Esophagus squamous epithelium (tissue), 5 donors: ENCODE results near the gene TEX51. TPM values are rescaled to one million over a fixed set of nuclear protein-coding genes. Genes with fewer than 3 reads are reported as not detected.

Experiments used
- DNase-seq: peaks from one replicate; lab custom pipeline; 2025; lab: John Stamatoyannopoulos, UW
- H3K27ac ChIP-seq, 4 donors: fragments of 200-600 bp; sonication (generic); one replicate each; pipeline ENCODE4 v1.5.1; 2016 to 2019; ENCODE audit warnings: mild to moderate bottlenecking in 1 of 4
- H3K27me3 ChIP-seq, 4 donors: fragments of 200-600 bp; sonication (generic); 1 replicate in 3 of 4; 2 replicates in 1 of 4; pipeline versions ENCODE4 v1.5.1 to v1.6.0; 2017 to 2021; ENCODE audit warnings: antibody characterized with exemption in 1 of 4
- H3K36me3 ChIP-seq, 3 donors: fragments of 200-600 bp; sonication (generic); one replicate each; pipeline ENCODE4 v1.5.1; 2016 to 2019
- H3K4me1 ChIP-seq, 3 donors: fragments of 200-600 bp; sonication (generic); one replicate each; pipeline ENCODE4 v1.5.1; 2017 to 2019
- H3K4me3 ChIP-seq, 4 donors: fragments of 200-600 bp; sonication (generic); 1 replicate in 3 of 4; 2 replicates in 1 of 4; pipeline ENCODE4 v1.5.1; 2016 to 2019; ENCODE audit warnings: mild to moderate bottlenecking in 2 of 4, moderate library complexity in 1 of 4
- H3K9me3 ChIP-seq, 3 donors: fragments of 200-600 bp; sonication (generic); one replicate each; pipeline ENCODE4 v1.5.1; 2016 to 2019
- CTCF ChIP-seq, 6 experiments: fragments of 450-650 bp in 4 of 6; fragments of 200-600 bp in 2 of 6; sonication (generic) in 2 of 6; IDR thresholded peaks; one replicate each; pipeline ENCODE4 v1.5.1; 2016 to 2019; ENCODE audit warnings: antibody characterized with exemption in 6 of 6, mild to moderate bottlenecking in 4 of 6, moderate library complexity in 4 of 6
- POLR2A ChIP-seq, 4 donors: fragments of 450-650 bp; IDR thresholded peaks; one replicate each; pipeline ENCODE4 v1.6.1; 2017; ENCODE audit warnings: antibody characterized with exemption in 4 of 4, mild to moderate bottlenecking in 4 of 4, moderate library complexity in 3 of 4
- WGBS, 2 donors: methylation state at CpG; one replicate each; pipeline ENCODE4 v1.1.5; 2018; 5-methylcytosine and 5-hydroxymethylcytosine counted together
- intact Hi-C: fragments of 100-400 bp; cut with DNase I; formaldehyde crosslinking; loops from one replicate; pipeline ENCODE4 v1.15.0; 2022
- total RNA-seq, 4 donors: library from RNA; depleted of rRNA; stranded (reverse); fragments of >200 nt; gene quantifications; one replicate each; pipeline ENCODE4 v1.1.0, GENCODE V29; 2016
- donor health status: DM: yes; HTN: yes; CAD: no.

The TEX51 gene
- total RNA-seq, 4 donors from 2014 or later = not detected

GRCh38 chr2:126890136-126890510 is 8.6 kb upstream of the TEX51 start:
- no peak for DNase-seq
- Histone ChIP-seq H3K4me3 (no peak overlapping the region), H3K27me3 (peaks cover 0 to 21% (median 0%) of the 10 kb centered on the region in 4 donors), H3K27ac (no peak overlapping the region), H3K36me3 (no peaks in the 10 kb centered on the region), H3K4me1 (peaks cover 0 to 15% (median 5%) of the 10 kb centered on the region in 3 donors), H3K9me3 (no peaks in the 10 kb centered on the region)
- WGBS, 2 donors = 63 to 83% methylated on average over 2 of the region's 5 CpGs
- intact Hi-C loops = no loop called here
- TF ChIP-seq CTCF (IDR thresholded peaks at IDR 0.05) (no peak), POLR2A (IDR thresholded peaks at IDR 0.05) (no peak)

- H3K4me3 ChIP-seq = no peak overlapping the region
- H3K4me1 ChIP-seq = peaks cover 0 to 11% (median 5%) of the 10 kb centered on the region in 3 donors
- H3K27me3 ChIP-seq = peaks cover 0 to 16% (median 0%) of the 10 kb centered on the region in 4 donors
- no peaks in the 10 kb centered on the region for H3K9me3 ChIP-seq
- no peak overlapping the region for H3K27ac ChIP-seq
- DNase-seq = no peak
- intact Hi-C loops = no loop called here
- H3K36me3 ChIP-seq = no peaks in the 10 kb centered on the region
- WGBS, 2 donors = 49 to 68% methylated on average over 4 to 9 of the region's 12 CpGs
- no peak for TF ChIP-seq CTCF (IDR thresholded peaks at IDR 0.05)
- no peak for TF ChIP-seq POLR2A (IDR thresholded peaks at IDR 0.05)
Measured at GRCh38 chr2:126890551-126891450, 7.9 kb upstream of the TEX51 start.

GRCh38 chr2:126891681-126892500 is 6.8 kb upstream of the TEX51 start:
- no peak for DNase-seq
- Histone ChIP-seq H3K4me1 (peaks cover 0 to under 1% (median 0%) of the 10 kb centered on the region in 3 donors), H3K27me3 (peaks cover 0 to 5% (median 0%) of the 10 kb centered on the region in 4 donors), H3K9me3 (no peaks in the 10 kb centered on the region), H3K27ac (no peak overlapping the region), H3K4me3 (no peak overlapping the region), H3K36me3 (no peaks in the 10 kb centered on the region)
- intact Hi-C loops = no loop called here
- TF ChIP-seq CTCF (IDR thresholded peaks at IDR 0.05) = no peak
- WGBS, 2 donors = 58% methylated on average over 3 of the region's 10 CpGs; no CpG with 5 or more reads in 1 of the 2 donors

GRCh38 chr2:126893153-126893552 is 5.5 kb upstream of the TEX51 start:
- no peaks in the 10 kb centered on the region for H3K4me1 ChIP-seq
- H3K36me3 ChIP-seq = no peaks in the 10 kb centered on the region
- WGBS, 2 donors = 75 to 87% methylated on average over 2 to 3 of the region's 4 CpGs
- no peak for DNase-seq
- TF ChIP-seq CTCF (IDR thresholded peaks at IDR 0.05) (no peak), POLR2A (IDR thresholded peaks at IDR 0.05) (no peak)
- H3K4me3 ChIP-seq = no peak overlapping the region
- intact Hi-C loops = no loop called here
- no peaks in the 10 kb centered on the region for H3K27me3 ChIP-seq
- H3K9me3 ChIP-seq = no peaks in the 10 kb centered on the region
- no peak overlapping the region for H3K27ac ChIP-seq

- no peaks in the 10 kb centered on the region for H3K27me3 ChIP-seq
- DNase-seq = no peak
- TF ChIP-seq POLR2A (IDR thresholded peaks at IDR 0.05) (no peak), CTCF (IDR thresholded peaks at IDR 0.05) (no peak)
- H3K27ac ChIP-seq = no peak overlapping the region
- H3K4me1 ChIP-seq = no peaks in the 10 kb centered on the region
- intact Hi-C loops = no loop called here
- H3K36me3 ChIP-seq = no peaks in the 10 kb centered on the region
- H3K4me3 ChIP-seq = no peak overlapping the region
- H3K9me3 ChIP-seq = no peaks in the 10 kb centered on the region
Measured at GRCh38 chr2:126893606-126894005, 5.1 kb upstream of the TEX51 start.
